ENCODE data around the gene WNK2.
A peak's percentile ranks its signal among the peaks of the same experiment; 100 is the strongest.

Gene WNK2

DNA sequence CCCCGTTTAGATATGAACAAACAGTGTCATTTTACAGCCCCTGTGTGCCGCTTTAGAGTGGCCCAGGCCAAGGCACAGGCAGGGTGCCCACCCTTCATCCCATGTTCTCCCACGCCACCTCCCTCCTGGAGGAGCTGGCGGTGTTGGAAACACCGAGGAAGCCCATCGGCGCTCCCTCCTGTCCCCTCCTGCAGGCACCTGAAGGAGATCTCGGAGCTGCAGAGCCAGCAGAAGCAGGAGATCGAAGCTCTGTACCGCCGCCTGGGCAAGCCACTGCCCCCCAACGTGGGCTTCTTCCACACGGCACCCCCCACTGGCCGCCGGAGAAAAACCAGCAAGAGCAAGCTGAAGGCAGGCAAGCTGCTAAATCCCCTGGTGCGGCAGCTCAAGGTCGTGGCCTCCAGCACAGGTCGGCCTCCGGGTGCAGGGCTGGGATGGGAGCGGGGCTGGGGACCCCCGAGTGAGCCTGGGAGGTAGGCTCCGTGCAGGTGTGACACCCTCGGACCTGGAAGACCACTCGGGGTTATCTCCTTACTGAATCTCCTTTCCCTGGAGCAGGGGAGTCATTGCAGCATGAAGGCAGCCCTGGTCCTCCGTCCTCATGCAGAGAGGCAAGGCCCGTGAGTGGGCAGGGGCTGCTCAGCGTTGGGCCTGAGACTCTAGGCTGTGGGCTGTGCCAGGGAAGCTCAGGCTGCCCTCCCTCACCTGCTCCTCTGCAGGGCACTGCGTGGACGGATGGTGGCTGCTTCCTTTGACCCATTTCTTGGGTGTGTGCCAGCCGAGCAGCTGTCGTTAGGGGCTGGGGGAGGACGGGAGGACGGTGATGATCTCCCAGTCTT lies 113.9 kb downstream of the WNK2 start:
- no peak for DNase-seq

DNA sequence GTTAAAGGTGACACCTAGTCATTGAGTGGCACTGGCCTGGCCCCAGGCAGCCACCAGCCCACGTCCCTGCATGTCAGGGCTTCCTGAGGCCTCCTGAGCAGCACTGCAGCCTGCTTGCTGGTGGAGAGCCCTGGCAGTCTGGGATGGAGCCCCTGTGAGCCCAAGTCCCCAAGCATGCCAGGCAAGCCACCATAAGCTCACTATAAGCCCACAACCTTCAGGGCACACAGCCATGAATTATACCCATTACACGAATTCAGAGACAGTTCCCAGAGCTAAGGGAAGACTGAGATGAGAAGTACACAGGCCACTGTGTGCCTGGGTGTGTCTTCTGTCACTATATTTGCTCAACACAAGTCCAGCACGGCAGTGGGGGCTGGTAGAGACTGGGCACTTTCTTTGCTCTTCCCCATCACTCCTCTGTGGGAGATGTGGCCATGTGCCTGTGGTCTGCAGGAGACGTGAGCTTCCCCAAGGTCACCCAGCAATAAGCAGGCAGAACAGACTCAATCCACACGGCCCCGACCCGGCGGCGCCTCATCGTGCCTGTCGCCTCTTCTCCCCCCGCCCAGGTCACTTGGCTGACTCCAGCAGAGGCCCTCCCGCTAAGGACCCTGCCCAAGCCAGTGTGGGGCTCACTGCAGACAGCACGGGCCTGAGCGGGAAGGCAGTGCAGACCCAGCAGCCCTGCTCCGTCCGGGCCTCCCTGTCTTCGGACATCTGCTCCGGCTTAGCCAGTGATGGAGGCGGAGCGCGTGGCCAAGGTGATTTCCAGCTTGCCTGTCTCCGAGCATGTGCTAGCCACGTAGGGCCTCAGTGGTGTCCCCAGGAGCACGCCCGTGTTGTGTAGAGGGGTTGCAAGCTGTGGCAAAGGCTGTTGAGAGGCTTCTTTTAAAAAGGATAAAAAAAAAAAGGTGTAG lies 114.8 kb downstream of the WNK2 start:
- DNase-seq, result no peak

- no peak for DNase-seq
Observed at GRCh38 chr9:93299418-93300174, 115.7 kb downstream of the WNK2 start.

- no peak for DNase-seq
Observed at GRCh38 chr9:93300175-93300572, 116.2 kb downstream of the WNK2 start.

- DNase-seq, result no peak
Observed at GRCh38 chr9:93300585-93301081, 116.7 kb downstream of the WNK2 start.

DNA sequence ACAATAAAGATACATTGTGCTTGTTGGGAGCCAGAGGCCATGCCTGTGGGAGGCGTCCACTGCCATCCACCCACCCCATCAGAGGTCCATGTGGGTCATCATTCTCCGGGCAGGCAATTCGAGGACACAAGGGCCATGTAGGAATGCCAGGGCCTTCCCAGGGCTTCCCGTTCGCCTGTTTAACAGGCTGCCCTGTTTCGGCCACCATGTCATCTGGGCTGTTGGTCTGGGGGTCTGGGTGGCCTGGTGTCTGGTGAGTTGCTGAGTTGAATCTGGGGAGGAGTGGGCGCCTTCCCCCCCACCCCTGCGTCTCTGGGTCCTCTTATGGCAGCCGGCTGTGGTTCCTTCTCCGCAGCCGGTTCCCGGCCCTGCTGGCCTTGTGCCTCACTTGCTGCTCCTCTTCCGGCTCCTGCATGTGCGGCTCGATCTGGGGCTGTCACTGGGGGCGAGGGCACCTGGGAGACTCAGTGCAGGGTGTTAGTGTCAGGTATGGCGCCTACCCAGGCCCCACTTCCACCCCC lies 117.4 kb downstream of the WNK2 start:
- no peak for DNase-seq

DNA sequence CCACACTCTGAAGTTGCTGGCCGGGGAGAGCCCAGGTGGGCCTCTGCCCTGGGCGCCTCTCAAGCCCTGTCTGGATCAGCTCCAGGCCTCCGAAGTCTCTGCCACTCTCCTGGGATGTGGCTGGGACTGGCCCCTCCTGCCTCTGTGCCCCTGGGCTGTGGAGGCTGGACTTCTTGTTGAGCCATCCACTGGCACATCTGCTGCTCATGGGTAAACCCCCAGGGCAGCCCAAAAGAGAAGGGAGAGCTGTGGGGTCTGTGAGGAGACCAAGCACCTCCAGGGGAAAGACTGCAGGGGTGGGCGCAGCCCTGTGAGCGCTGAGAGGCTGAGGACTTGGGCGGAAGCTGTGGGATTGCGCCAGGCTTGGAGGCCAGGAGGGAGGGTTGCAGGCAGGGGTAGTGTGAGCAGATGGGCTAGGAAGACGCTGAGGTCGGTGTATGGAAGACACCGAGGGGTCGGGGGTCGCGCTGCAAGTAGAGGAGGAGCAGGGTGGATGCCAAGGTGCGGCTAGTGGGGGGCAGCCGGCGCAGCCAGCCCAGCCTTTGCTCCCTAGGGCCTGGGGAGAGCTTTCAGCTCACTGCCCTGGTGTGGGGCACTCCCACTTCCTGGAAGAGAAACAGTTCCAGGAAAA lies 118.1 kb downstream of the WNK2 start:
- no peak for DNase-seq

DNA sequence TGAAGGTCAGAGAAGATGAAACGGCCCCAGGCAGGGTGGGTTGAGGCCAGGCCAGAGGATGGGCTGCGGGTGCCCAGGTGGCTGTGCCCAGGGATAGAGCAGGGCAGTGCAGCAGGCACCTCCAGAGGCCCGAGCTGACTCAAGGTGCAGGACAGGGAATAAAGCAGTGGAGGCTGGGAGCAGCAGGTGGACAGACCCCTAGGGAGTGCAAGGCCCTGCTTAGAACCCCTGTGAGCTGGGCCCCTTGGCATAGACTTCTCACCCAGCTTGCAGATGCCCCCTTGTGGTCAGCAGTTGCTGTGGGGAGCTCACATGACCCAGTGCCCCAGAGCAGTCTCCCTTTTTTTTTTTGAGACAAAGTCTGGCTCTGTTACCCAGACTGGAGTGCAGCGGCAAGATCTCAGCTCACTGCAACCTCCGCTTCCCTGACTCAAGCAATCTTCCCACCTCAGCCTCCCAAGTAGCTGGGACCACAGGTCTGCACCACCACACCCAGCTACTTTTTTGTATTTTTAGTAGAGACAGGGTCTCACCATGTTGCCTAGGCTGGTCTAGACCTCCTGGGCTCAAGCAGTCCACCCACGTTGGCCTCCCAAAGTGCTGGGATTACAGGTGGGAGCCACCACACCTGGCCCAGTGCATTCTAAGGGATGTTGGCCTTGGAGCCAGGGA lies 118.8 kb downstream of the WNK2 start:
- DNase-seq, result peak; percentile 50 to 61

DNA sequence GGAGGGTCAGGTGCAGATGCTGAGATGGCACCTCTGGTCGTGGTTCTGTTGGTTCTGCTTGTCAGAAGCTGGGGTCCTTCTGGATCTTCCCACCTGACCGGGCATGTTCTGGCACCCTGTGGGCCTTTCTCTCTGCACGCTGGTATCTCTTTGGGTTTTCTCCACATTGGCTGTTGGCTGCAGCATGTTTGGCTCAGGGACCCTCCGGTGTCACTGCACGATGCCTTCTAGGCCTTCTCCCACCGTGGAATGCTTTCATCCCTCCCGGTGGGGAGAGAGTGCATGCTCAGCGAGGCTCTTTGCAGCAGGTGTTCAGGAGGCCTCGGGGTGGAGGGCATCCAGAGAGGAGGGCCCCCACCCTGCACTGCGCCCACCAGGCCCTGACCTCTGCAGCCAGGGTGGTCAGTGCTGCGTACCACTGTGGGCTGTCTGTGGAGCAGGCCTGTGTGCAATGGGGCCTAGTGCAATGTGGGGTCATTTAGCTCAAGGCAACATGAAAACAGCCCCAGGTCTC lies 119.4 kb downstream of the WNK2 start:
- DNase-seq, result no peak

GRCh38 chr9:93303806-93304573 lies 120.1 kb downstream of the WNK2 start:
- no peak for DNase-seq

DNA sequence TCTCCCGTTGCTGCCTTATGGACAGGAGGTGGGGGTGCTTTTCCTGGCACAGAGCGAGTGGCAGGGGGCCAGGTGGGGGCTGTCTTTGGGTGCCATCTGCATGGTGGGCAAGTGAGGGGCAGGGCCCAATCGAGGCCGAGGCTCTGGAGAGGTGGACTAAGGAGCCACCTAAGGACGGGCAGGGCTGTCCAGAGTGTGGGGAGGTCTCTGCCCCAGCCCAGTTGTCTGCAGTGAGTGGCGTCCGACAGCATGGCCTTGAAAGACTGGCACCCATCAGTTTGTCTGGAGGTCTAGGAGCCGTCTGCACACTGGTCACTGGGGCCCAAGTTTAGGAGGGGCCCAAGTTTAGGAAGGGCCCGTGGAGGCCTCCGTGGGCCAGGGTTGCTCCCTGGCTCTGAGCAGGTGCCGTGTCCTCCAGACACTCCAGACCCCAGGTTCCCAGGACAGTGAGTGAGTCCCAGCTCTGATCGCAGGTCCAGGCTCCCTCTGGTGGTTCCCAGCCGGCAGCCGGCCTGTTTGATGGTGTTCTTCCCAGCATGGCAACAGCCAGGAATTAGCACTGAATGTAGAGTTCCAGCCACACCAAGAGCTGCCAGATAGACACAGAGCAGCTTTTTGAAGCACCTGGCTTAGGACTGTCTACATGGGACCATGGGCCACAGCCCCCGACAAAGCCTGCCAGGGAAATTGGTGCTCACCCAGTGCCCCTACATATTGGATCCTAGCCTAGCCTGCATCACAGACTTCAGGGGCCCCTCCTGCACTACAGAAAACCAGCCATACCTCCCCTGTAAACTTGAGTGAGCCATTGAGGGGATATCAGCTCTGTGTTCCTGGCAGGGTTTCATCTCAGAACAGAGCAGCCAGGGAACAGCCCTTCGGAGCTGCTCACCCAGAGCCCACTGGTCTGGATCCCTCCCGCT lies 120.9 kb downstream of the WNK2 start:
- no peak for DNase-seq

GRCh38 chr9:93305497-93306020 lies 121.6 kb downstream of the WNK2 start:
- no peak for DNase-seq

DNA sequence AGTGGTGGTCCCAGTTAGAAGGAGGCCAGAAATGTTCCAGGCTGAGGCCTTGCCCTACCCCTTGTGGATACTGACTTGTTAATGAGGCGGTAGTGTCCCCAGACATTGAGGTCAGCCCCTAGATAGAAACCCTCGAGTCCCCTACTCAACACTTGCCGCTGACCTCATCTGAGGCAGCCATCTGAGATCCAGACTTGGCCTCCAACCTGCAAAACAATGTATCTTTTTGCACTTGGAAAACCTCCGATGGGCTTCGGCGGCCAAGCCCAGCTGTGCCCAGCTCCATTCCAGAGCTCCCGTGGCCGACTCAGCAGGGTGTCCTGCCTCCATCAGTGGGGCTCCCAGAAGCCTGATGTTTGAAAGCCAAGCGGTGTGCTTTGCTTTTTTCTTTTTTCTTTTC lies 122.1 kb downstream of the WNK2 start:
- no peak for DNase-seq

DNA sequence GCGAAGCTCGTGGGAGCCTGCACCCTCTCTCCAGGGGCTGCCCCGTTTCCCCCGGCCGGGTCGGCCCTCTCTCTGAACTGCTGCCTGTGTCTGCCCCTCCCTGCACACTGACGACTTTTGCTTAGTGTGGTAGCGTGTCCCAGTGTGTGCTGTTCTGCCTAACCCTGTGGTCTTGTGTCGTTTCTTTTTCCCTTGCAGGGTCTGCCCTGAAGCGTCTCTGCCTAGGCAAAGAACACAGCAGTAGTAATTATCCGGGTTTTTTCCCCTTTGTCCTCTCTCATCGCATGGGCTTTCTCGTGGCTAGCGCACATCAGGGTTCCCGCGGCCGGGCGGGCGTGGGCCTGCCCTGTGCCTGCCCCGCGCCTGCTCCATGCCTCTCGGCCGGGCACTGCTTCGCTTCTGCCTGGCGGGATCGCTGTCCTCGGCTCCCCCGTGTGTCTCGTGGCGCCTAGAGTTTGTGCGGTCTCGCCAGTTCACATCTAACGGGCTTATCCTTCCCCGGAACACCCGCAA lies 122.7 kb downstream of the WNK2 start:
- DNase-seq, result no peak

DNA sequence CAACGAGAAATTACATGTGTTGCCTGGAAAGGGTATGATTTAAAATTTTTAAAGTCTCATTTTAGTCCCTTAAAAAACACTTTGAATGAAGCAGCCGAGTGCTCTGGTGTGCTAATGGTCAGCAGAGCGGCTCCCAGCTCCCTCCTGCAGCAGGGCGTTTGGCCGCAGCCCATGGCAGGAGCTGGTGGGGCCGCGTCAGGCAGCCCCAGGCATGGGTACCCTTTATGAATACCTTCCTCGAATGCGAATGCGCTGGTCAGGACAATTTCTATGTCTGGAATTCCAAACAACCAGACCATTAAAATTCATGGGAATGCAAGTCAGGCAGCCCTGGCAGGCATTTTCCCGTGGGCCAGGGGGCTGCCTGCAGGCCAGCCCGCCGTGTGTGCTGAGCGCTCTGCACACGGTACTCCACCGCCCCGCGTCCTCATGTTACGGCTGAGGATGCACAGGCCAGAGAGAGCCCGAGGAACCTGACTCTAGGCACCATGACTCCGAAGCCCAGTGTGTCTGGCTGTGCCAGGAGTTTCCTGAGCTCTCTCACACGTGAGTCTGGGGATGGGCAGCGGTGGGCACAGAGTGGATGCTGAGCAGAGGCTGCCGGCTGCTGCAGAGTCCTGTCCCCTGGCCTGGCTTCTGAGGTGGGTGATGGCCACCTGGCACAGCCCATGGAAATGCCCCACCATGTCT lies 123.7 kb downstream of the WNK2 start:
- DNase-seq, result no peak

DNA sequence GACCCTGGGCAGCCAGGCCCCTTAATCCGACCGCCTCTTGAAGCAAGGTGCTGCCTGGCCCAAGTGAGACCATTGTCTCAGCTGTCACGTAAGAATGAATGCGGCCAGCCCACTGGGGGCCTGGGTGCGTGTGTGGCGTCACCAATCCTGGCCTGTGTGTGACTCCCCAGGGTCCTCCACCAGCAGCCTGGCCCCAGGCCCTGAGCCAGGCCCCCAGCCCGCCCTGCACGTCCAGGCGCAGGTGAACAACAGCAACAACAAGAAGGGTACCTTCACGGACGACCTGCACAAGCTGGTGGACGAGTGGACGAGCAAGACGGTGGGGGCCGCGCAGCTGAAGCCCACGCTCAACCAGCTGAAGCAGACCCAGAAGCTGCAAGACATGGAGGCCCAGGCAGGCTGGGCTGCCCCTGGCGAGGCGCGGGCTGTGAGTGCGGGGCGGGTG lies 124.2 kb downstream of the WNK2 start:
- no peak for DNase-seq

- DNase-seq, result no peak
Observed at GRCh38 chr9:93308676-93309075, 124.7 kb downstream of the WNK2 start.

- DNase-seq, result no peak
Observed at GRCh38 chr9:93309889-93310425, 126.0 kb downstream of the WNK2 start.
